Measurements from ENCODE around the gene LPAR5. TPM values are rescaled to one million over a fixed set of nuclear protein-coding genes. Genes with fewer than 3 reads are reported as not detected.
"Not testable (repeated sequence)": the region's sequence is repeated elsewhere in the genome, so short reads cannot be mapped to it uniquely, and the experiment has no call there.

LPAR5 gene
- total RNA-seq, 1 experiment from 2014 or later: 0.15 TPM

DNA sequence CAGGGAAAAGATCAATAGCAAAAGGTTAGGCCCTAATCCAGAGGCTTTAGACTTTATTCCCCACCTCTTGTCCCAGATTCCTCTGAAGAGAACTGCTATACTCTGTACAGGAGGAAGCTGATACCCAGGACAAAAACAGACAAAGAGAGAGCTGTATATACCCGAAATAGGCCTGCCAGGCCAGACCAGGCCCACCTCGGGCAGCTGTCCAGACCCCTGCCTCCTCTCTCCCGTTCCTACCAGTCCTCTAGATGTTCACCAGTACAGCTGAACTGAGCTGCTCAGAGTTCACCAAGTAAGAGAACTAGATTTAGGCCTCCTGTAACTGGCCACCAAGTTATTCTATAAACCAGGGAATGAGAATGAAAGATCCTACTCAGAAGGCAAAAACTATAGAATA is 33.2 kb downstream of the LPAR5 start:
- H3K9me3 ChIP-seq (ENCODE audit: low read depth, low read length, poor library complexity, severe bottlenecking): no peaks in the 10 kb centered on the region
- TF ChIP-seq EZH2 (IDR thresholded peaks at IDR 0.05; ENCODE audit: borderline replicate concordance, low read depth, low read length, poor library complexity, severe bottlenecking): no peak
- TF ChIP-seq, protein P1, sequence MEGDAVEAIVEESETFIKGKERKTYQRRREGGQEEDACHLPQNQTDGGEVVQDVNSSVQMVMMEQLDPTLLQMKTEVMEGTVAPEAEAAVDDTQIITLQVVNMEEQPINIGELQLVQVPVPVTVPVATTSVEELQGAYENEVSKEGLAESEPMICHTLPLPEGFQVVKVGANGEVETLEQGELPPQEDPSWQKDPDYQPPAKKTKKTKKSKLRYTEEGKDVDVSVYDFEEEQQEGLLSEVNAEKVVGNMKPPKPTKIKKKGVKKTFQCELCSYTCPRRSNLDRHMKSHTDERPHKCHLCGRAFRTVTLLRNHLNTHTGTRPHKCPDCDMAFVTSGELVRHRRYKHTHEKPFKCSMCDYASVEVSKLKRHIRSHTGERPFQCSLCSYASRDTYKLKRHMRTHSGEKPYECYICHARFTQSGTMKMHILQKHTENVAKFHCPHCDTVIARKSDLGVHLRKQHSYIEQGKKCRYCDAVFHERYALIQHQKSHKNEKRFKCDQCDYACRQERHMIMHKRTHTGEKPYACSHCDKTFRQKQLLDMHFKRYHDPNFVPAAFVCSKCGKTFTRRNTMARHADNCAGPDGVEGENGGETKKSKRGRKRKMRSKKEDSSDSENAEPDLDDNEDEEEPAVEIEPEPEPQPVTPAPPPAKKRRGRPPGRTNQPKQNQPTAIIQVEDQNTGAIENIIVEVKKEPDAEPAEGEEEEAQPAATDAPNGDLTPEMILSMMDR (conservative IDR thresholded peaks at IDR 0.05; ENCODE audit: low read depth, low read length): no peak
- H3K36me3 ChIP-seq (ENCODE audit: insufficient read depth, low read length, poor library complexity, severe bottlenecking): peaks cover 57% of the 10 kb centered on the region
- POLR2A ChIA-PET (ENCODE audit: low non-redundant PET): interaction anchor here (0.6 kb wide), 1 partner anchor 68 kb away, joined by 3 read pairs; the partner anchor contains the start of gene GAPDH
- peak overlapping the region; percentile 60 for H3K27ac ChIP-seq (ENCODE audit: low read depth, low read length, poor library complexity, severe bottlenecking)
- peak overlapping the region; percentile 11 for H3K4me3 ChIP-seq (ENCODE audit: low read depth, low read length, poor library complexity, severe bottlenecking)
- no peaks in the 10 kb centered on the region for H3K27me3 ChIP-seq (replicated peaks; ENCODE audit: insufficient read depth, low read depth, low read length, poor library complexity)
- DNase-seq (ENCODE audit: low spot score): no peak
- intact Hi-C loops (cut with micrococcal nuclease; ENCODE audit: unreplicated experiment): no loop called here
- no TSS peak for BruUV-seq (replicated peaks)
- H3K4me1 ChIP-seq (ENCODE audit: insufficient read depth, low read length, poor library complexity, severe bottlenecking): peaks cover 38% of the 10 kb centered on the region
- CTCF ChIA-PET: no interaction called here

DNA sequence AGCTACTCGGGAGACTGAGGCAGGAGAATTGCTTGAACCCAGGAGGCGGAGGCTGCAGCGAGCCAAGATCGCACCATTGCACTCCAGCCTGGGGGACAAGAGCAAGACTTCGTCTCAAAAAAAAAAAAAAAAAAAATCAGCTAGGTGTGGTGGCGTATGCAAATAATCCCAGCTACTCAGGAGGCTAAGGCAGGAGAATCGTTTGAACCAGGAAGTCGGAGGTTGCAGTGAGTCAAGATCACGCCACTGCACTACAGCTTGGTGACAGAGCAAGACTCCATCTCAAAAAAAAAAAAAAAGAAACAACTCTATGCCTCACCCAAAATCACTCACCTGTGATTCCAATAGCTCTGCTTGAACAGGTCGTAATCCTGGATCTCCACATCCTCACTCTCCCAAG is 40.1 kb downstream of the LPAR5 start:
- H3K4me3 ChIP-seq (ENCODE audit: low read depth, low read length, poor library complexity, severe bottlenecking); H3K4me1 ChIP-seq (ENCODE audit: insufficient read depth, low read length, poor library complexity, severe bottlenecking); H3K27ac ChIP-seq (ENCODE audit: low read depth, low read length, poor library complexity, severe bottlenecking); BruUV-seq (replicated peaks); H3K9me3 ChIP-seq (ENCODE audit: low read depth, low read length, poor library complexity, severe bottlenecking); DNase-seq (ENCODE audit: low spot score); POLR2A ChIA-PET (ENCODE audit: low non-redundant PET); CTCF ChIA-PET; H3K27me3 ChIP-seq (replicated peaks; ENCODE audit: insufficient read depth, low read depth, low read length, poor library complexity); intact Hi-C loops (cut with micrococcal nuclease; ENCODE audit: unreplicated experiment): not testable (repeated sequence)
- H3K36me3 ChIP-seq (ENCODE audit: insufficient read depth, low read length, poor library complexity, severe bottlenecking): peaks cover 97% of the 10 kb centered on the region

DNA sequence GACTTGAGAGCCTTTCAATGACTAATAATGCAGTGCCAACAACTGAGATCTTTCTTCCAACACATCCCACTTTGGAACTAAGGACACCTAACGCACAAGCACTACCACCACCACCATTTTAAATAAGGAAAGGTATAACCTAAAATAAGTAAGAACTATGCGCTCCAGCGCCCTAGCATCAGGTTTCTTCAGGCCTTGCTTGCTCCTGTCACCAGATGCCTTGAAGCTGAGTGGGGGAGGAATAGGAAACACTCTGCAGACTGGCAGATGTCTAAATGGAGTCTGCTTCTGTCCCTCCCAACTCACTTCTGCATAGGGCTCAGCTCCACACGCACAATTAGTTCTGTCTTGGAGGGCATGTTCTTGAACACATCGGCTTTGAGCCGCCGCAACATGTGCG is 43.7 kb downstream of the LPAR5 start:
- no peak for TF ChIP-seq EZH2 (IDR thresholded peaks at IDR 0.05; ENCODE audit: borderline replicate concordance, low read depth, low read length, poor library complexity, severe bottlenecking)
- TF ChIP-seq, protein P1 (conservative IDR thresholded peaks at IDR 0.05; ENCODE audit: low read depth, low read length): no peak
- DNase-seq (ENCODE audit: low spot score): no peak
- no peak overlapping the region for H3K27ac ChIP-seq (ENCODE audit: low read depth, low read length, poor library complexity, severe bottlenecking)
- H3K4me3 ChIP-seq (ENCODE audit: low read depth, low read length, poor library complexity, severe bottlenecking): no peak overlapping the region
- intact Hi-C loops (cut with micrococcal nuclease; ENCODE audit: unreplicated experiment): no loop called here
- peaks cover 95% of the 10 kb centered on the region for H3K36me3 ChIP-seq (ENCODE audit: insufficient read depth, low read length, poor library complexity, severe bottlenecking)
- no peaks in the 10 kb centered on the region for H3K27me3 ChIP-seq (replicated peaks; ENCODE audit: insufficient read depth, low read depth, low read length, poor library complexity)
- ChIA-PET POLR2A (ENCODE audit: low non-redundant PET) (no interaction called here), CTCF (no interaction called here)
- H3K4me1 ChIP-seq (ENCODE audit: insufficient read depth, low read length, poor library complexity, severe bottlenecking): no peaks in the 10 kb centered on the region
- TSS peak; percentile 75 for BruUV-seq (replicated peaks)
- H3K9me3 ChIP-seq (ENCODE audit: low read depth, low read length, poor library complexity, severe bottlenecking): no peaks in the 10 kb centered on the region

DNA sequence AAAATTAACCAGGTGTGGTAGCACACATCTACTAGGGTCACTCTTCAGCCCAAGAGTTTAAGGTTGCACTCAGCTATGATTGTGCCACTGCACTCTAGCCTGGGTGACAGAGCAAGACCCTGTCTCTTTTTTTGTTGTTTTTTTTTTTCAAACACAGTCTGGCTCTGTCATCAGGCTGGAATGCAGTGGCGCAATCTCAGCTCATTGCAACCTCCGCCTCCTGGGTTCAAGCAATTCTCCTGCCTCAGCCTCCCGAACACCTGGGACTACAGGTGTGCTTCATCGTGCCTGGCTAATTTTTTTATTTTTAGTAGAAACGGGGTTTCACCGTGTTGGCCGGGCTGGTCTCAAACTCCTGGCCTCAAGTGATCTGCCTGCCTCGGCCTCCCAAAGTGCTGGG is 49.2 kb downstream of the LPAR5 start:
- peaks cover 87% of the 10 kb centered on the region for H3K36me3 ChIP-seq (ENCODE audit: insufficient read depth, low read length, poor library complexity, severe bottlenecking)
- POLR2A ChIA-PET (ENCODE audit: low non-redundant PET): interaction anchor here (0.7 kb wide), 1 partner anchor 264 kb away, joined by 3 read pairs; the partner anchor contains the start of gene CDCA3

More for the DNA sequence above, 49.2 kb downstream of the LPAR5 start:
- CTCF ChIA-PET; H3K27me3 ChIP-seq (replicated peaks; ENCODE audit: insufficient read depth, low read depth, low read length, poor library complexity); intact Hi-C loops (cut with micrococcal nuclease; ENCODE audit: unreplicated experiment); H3K4me1 ChIP-seq (ENCODE audit: insufficient read depth, low read length, poor library complexity, severe bottlenecking); H3K4me3 ChIP-seq (ENCODE audit: low read depth, low read length, poor library complexity, severe bottlenecking); BruUV-seq (replicated peaks); H3K27ac ChIP-seq (ENCODE audit: low read depth, low read length, poor library complexity, severe bottlenecking); DNase-seq (ENCODE audit: low spot score); H3K9me3 ChIP-seq (ENCODE audit: low read depth, low read length, poor library complexity, severe bottlenecking): not testable (repeated sequence)

Measured in A673 (cell line).